ENCODE measurements around the gene ABLIM1. TPM values are rescaled to one million over a fixed set of nuclear protein-coding genes. Genes with fewer than 3 reads are reported as not detected.

Gene ABLIM1
- total RNA-seq, 1 donor from 2014 or later, result 144 TPM

DNA sequence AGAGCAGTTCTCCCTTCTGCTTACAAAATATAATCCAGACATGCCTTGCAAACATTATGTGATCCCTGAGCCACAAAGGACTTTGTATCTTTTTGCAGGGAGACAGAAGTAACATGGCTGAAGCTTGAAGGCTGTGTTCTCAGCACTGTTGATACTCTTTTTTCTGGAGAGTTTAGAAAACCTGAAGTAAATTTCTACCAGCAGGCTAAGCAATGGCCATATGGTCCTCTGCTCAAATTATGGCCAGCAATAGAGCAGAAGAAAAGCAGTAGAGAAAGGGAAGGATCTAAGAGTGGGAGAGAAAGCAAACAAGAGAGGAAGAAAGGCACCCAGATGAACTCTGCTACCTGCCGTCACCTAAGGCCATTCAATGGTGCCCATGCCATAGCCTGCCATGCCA lies 98.4 kb downstream of the ABLIM1 start:
- DNase-seq (no peak), ATAC-seq (no peak)
- no peaks in the 10 kb centered on the region for H3K27me3 ChIP-seq
- H3K4me1 ChIP-seq, result no peaks in the 10 kb centered on the region
- intact Hi-C loops (cut with DNase I), result loop anchor here (10.0 kb wide), 1 partner anchor 135 kb away; no protein-coding TSS in a partner anchor
- no peak overlapping the region for H3K27ac ChIP-seq
- H3K4me3 ChIP-seq, result no peak overlapping the region
- H3K9me3 ChIP-seq, result no peaks in the 10 kb centered on the region
- TF ChIP-seq, protein P1, sequence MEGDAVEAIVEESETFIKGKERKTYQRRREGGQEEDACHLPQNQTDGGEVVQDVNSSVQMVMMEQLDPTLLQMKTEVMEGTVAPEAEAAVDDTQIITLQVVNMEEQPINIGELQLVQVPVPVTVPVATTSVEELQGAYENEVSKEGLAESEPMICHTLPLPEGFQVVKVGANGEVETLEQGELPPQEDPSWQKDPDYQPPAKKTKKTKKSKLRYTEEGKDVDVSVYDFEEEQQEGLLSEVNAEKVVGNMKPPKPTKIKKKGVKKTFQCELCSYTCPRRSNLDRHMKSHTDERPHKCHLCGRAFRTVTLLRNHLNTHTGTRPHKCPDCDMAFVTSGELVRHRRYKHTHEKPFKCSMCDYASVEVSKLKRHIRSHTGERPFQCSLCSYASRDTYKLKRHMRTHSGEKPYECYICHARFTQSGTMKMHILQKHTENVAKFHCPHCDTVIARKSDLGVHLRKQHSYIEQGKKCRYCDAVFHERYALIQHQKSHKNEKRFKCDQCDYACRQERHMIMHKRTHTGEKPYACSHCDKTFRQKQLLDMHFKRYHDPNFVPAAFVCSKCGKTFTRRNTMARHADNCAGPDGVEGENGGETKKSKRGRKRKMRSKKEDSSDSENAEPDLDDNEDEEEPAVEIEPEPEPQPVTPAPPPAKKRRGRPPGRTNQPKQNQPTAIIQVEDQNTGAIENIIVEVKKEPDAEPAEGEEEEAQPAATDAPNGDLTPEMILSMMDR (IDR thresholded peaks at IDR 0.05), result no peak
- H3K36me3 ChIP-seq, result no peaks in the 10 kb centered on the region

DNA sequence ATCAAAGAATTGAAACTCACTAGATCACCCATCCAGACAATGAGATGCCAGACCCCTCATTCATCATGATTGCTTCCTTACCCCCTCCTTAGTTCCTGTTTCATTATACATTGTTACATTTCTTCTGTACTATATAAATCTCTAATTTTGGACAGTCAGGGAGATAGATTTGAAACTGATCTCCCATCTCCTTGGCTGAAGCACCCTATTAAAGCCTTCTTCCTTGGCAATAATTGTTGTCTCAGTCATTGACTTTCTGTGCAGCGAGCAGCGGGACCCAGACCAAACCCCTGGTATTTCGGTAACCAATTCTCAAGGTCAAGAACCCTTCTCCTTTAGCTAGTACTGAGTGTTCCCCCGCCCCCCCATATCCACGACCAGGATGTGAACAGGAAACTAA lies 100.2 kb downstream of the ABLIM1 start:
- DNase-seq, result no peak
- Histone ChIP-seq H3K27ac (no peak overlapping the region), H3K27me3 (no peaks in the 10 kb centered on the region), H3K36me3 (no peaks in the 10 kb centered on the region), H3K9me3 (no peaks in the 10 kb centered on the region), H3K4me3 (no peak overlapping the region), H3K4me1 (no peaks in the 10 kb centered on the region)
- TF ChIP-seq, protein P1 (IDR thresholded peaks at IDR 0.05), result no peak
- no peak for ATAC-seq
- intact Hi-C loops (cut with DNase I), result loop anchor here (10.0 kb wide), 1 partner anchor 137 kb away; no protein-coding TSS in a partner anchor

- H3K9me3 ChIP-seq, result no peaks in the 10 kb centered on the region
- intact Hi-C loops (cut with DNase I), result loop anchor here (10.0 kb wide), 1 partner anchor 138 kb away; no protein-coding TSS in a partner anchor
- no peak for ATAC-seq
Observed at GRCh38 chr10:114556236-114557122, 101.6 kb downstream of the ABLIM1 start.

DNA sequence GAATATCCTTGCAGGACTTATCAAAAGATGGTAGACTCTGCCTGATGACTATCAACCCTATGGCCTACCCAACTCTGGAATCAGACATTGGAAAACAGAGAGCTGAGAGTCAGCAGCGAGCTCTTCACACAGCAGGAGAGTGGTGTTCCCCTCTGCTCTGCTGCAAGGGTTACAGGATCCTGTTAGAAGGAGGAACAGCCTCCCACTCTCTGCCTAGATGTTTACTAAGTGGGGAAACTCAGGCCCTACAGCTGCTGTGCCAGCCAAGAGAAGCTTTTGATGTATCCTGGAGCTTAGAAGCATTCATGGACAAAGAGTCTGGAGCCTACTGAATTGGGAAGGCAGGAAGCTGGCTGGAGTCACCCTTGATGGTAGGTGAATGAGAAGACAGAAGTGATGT lies 104.6 kb downstream of the ABLIM1 start:
- intact Hi-C loops (cut with DNase I), result loop anchor here (10.0 kb wide), 1 partner anchor 141 kb away; no protein-coding TSS in a partner anchor
- peaks cover 16% of the 10 kb centered on the region for H3K4me1 ChIP-seq
- no peak overlapping the region for H3K4me3 ChIP-seq
- H3K36me3 ChIP-seq, result no peaks in the 10 kb centered on the region
- no peak overlapping the region for H3K27ac ChIP-seq
- DNase-seq (no peak), ATAC-seq (peak; percentile 5)
- TF ChIP-seq, protein P1 (IDR thresholded peaks at IDR 0.05), result no peak
- no peaks in the 10 kb centered on the region for H3K27me3 ChIP-seq
- H3K9me3 ChIP-seq, result no peaks in the 10 kb centered on the region

More at GRCh38 chr10:114556236-114557122, 101.6 kb downstream of the ABLIM1 start:
- TF ChIP-seq, protein P1 (IDR thresholded peaks at IDR 0.05), result no peak
- Histone ChIP-seq H3K27me3 (no peaks in the 10 kb centered on the region), H3K4me3 (no peak overlapping the region), H3K27ac (no peak overlapping the region), H3K4me1 (peaks cover 7% of the 10 kb centered on the region), H3K36me3 (no peaks in the 10 kb centered on the region)
- no peak for DNase-seq

DNA sequence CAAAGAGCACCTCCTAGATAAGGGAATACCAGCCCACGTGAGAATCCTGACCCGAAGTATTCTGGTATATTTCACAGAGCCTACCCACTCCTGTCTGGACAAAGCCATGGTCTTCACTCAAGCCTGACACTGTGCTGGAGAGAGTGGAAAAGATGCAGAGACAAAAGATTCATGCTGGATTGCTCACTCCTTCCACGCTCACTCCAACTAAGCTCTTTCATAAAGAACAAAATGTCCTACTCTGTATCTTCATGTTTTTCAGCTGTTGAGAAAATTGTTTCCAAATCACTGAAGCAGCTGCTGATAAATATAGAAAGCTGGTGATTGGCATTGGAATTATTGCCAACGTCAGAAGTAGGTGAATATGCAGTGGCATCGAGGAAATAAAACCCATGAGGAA lies 106.0 kb downstream of the ABLIM1 start:
- H3K4me3 ChIP-seq, result no peak overlapping the region
- no peak for ATAC-seq
- DNase-seq, result no peak
- no peaks in the 10 kb centered on the region for H3K36me3 ChIP-seq
- H3K4me1 ChIP-seq, result peaks cover 17% of the 10 kb centered on the region
- peak overlapping the region; percentile 55 for H3K27ac ChIP-seq
- no peaks in the 10 kb centered on the region for H3K9me3 ChIP-seq
- intact Hi-C loops (cut with DNase I), result loop anchor here (10.0 kb wide), 1 partner anchor 143 kb away; no protein-coding TSS in a partner anchor
- H3K27me3 ChIP-seq, result no peaks in the 10 kb centered on the region
- TF ChIP-seq, protein P1 (IDR thresholded peaks at IDR 0.05), result no peak
